Measurements from ENCODE around the gene GLCCI1.
A peak's percentile ranks its signal among the peaks of the same experiment; 100 is the strongest.

Gene GLCCI1

GRCh38 chr7:7968544-7969305 lies at the start of gene GLCCI1:
Gene GLCCI1, plus strand, starts transcription at chr7:7968796. Its CDS starts 555 bp downstream, at chr7:7969351.
- peak within 1 kb of the TSS; percentile 96 for H3K9ac ChIP-seq (ENCODE audit: low read length)
- H3K79me2 ChIP-seq (ENCODE audit: insufficient read depth, low read length), result peaks cover 41% of the 10 kb centered on the region
- H3K27me3 ChIP-seq (ENCODE audit: insufficient read depth, low read length), result no peaks in the 10 kb centered on the region
- H3K27ac ChIP-seq (ENCODE audit: low read depth, low read length, poor library complexity, severe bottlenecking), result peak within 1 kb of the TSS; percentile 95
- no peaks in the 10 kb centered on the region for H3K9me2 ChIP-seq (ENCODE audit: low read depth, low read length)
- H2AFZ ChIP-seq (ENCODE audit: low read length), result no peak within 1 kb of the TSS
- H3F3A ChIP-seq (ENCODE audit: insufficient read depth, low read length), result no peaks in the 10 kb centered on the region
- no peaks in the 10 kb centered on the region for H3K9me3 ChIP-seq (ENCODE audit: low read length)
- peaks cover 49% of the 10 kb centered on the region for H3K4me1 ChIP-seq (ENCODE audit: insufficient read depth, low read length, severe bottlenecking)
- H4K20me1 ChIP-seq (ENCODE audit: insufficient read depth, low read length), result no peaks in the 10 kb centered on the region
- no peak for TF ChIP-seq EZH2 (IDR thresholded peaks at IDR 0.05; ENCODE audit: borderline replicate concordance, low read length)
- peak within 1 kb of the TSS; percentile 94 for H3K4me2 ChIP-seq (ENCODE audit: low read length)
- H3K36me3 ChIP-seq (ENCODE audit: insufficient read depth, low read length), result peaks cover 4% of the 10 kb centered on the region; the same call in 1 of the 2 replicates
- H3K4me3 ChIP-seq (ENCODE audit: low read depth, low read length, poor library complexity, severe bottlenecking), result peak within 1 kb of the TSS; percentile 95

GRCh38 chr7:7919449-7919945 lies 49.1 kb upstream of the GLCCI1 start:
- H3K27me3 ChIP-seq (ENCODE audit: insufficient read depth, low read length), result no peaks in the 10 kb centered on the region
- H3K4me3 ChIP-seq (ENCODE audit: low read depth, low read length, poor library complexity, severe bottlenecking), result no peak overlapping the region
- H3K36me3 ChIP-seq (ENCODE audit: insufficient read depth, low read length), result no peaks in the 10 kb centered on the region
- no peak overlapping the region for H2AFZ ChIP-seq (ENCODE audit: low read length)
- no peaks in the 10 kb centered on the region for H3K9me3 ChIP-seq (ENCODE audit: low read length)
- no peaks in the 10 kb centered on the region for H4K20me1 ChIP-seq (ENCODE audit: insufficient read depth, low read length)
- peak overlapping the region; percentile 67; the same call in 1 of the 2 replicates for H3K4me2 ChIP-seq (ENCODE audit: low read length)
- H3K9ac ChIP-seq (ENCODE audit: low read length), result peak overlapping the region; percentile 27
- H3K9me2 ChIP-seq (ENCODE audit: low read depth, low read length), result no peaks in the 10 kb centered on the region
- H3K4me1 ChIP-seq (ENCODE audit: insufficient read depth, low read length, severe bottlenecking), result peaks cover 62% of the 10 kb centered on the region
- H3K79me2 ChIP-seq (ENCODE audit: insufficient read depth, low read length), result no peaks in the 10 kb centered on the region
- no peaks in the 10 kb centered on the region for H3F3A ChIP-seq (ENCODE audit: insufficient read depth, low read length)
- H3K27ac ChIP-seq (ENCODE audit: low read depth, low read length, poor library complexity, severe bottlenecking), result peak overlapping the region; percentile 89
- TF ChIP-seq EZH2 (IDR thresholded peaks at IDR 0.05; ENCODE audit: borderline replicate concordance, low read length), result no peak
- no peak for TF ChIP-seq CTCF (IDR thresholded peaks at IDR 0.05; ENCODE audit: low read length)

GRCh38 chr7:7920056-7920455 lies 48.5 kb upstream of the GLCCI1 start:
- Histone ChIP-seq H3K27ac (ENCODE audit: low read depth, low read length, poor library complexity, severe bottlenecking) (peak overlapping the region; percentile 89), H3K4me2 (ENCODE audit: low read length) (peak overlapping the region; percentile 67), H3K27me3 (ENCODE audit: insufficient read depth, low read length) (no peaks in the 10 kb centered on the region), H3K9me2 (ENCODE audit: low read depth, low read length) (no peaks in the 10 kb centered on the region), H3F3A (ENCODE audit: insufficient read depth, low read length) (no peaks in the 10 kb centered on the region), H4K20me1 (ENCODE audit: insufficient read depth, low read length) (no peaks in the 10 kb centered on the region), H3K79me2 (ENCODE audit: insufficient read depth, low read length) (no peaks in the 10 kb centered on the region), H2AFZ (ENCODE audit: low read length) (no peak overlapping the region), H3K9me3 (ENCODE audit: low read length) (no peaks in the 10 kb centered on the region), H3K9ac (ENCODE audit: low read length) (peak overlapping the region; percentile 27), H3K4me3 (ENCODE audit: low read depth, low read length, poor library complexity, severe bottlenecking) (peak overlapping the region; percentile 40), H3K4me1 (ENCODE audit: insufficient read depth, low read length, severe bottlenecking) (peaks cover 65% of the 10 kb centered on the region), H3K36me3 (ENCODE audit: insufficient read depth, low read length) (no peaks in the 10 kb centered on the region)
- TF ChIP-seq CTCF (IDR thresholded peaks at IDR 0.05; ENCODE audit: low read length) (no peak), EZH2 (IDR thresholded peaks at IDR 0.05; ENCODE audit: borderline replicate concordance, low read length) (no peak)

Data from OCI-LY1 (cell line).